ACC112 (cell line): ENCODE results near the gene ACTL10.

ENCODE experiments used
- H2AFZ ChIP-seq: fragments of 200-600 bp; sonication (generic); one replicate; pipeline ENCODE4 v1.6.0; 2017; ENCODE audit warnings: antibody characterized with exemption, low read length; ENCODE audit not compliant: unreplicated experiment
- H3K27ac ChIP-seq: fragments of 200-600 bp; sonication (generic); 2 replicates; pipeline ENCODE4 v1.5.1; 2014; ENCODE audit warnings: low read depth, mild to moderate bottlenecking, antibody characterized with exemption, low read length, moderate library complexity
- H3K27me3 ChIP-seq: fragments of 200-600 bp; sonication (generic); 2 replicates; pipeline ENCODE4 v1.6.1; 2014; ENCODE audit warnings: mild to moderate bottlenecking, antibody characterized with exemption, low read length, moderate library complexity, mixed read lengths; ENCODE audit not compliant: insufficient read depth
- H3K36me3 ChIP-seq: fragments of 200-600 bp; sonication (generic); 2 replicates; pipeline ENCODE4 v1.6.1; 2016; ENCODE audit warnings: mild to moderate bottlenecking, antibody characterized with exemption, low read length, moderate library complexity, mixed read lengths; ENCODE audit not compliant: insufficient read depth
- H3K4me1 ChIP-seq: fragments of 200-600 bp; sonication (generic); one replicate; pipeline ENCODE4 v1.6.1; 2016; ENCODE audit warnings: low read length, mixed read lengths; ENCODE audit not compliant: insufficient read depth, unreplicated experiment, control insufficient read depth
- H3K4me3 ChIP-seq: fragments of 200-600 bp; sonication (generic); 2 replicates; pipeline ENCODE4 v1.5.1; 2014; ENCODE audit warnings: mild to moderate bottlenecking, low read depth, low read length
- H3K79me2 ChIP-seq: fragments of 200-600 bp; sonication (generic); one replicate; pipeline ENCODE4 v1.6.0; 2016; ENCODE audit warnings: low read length; ENCODE audit not compliant: control insufficient read depth, unreplicated experiment, insufficient read depth

The ACTL10 gene

GRCh38 chr20:33656783-33657703, 9.7 kb upstream of the ACTL10 start:
- no peak overlapping the region for H3K4me3 ChIP-seq
- H3K27me3 ChIP-seq: no peaks in the 10 kb centered on the region
- no peaks in the 10 kb centered on the region for H3K4me1 ChIP-seq
- no peaks in the 10 kb centered on the region for H3K36me3 ChIP-seq
- no peaks in the 10 kb centered on the region for H3K79me2 ChIP-seq
- no peak overlapping the region for H3K27ac ChIP-seq
- H2AFZ ChIP-seq: no peak overlapping the region

- Histone ChIP-seq H3K36me3 (no peaks in the 10 kb centered on the region), H3K4me3 (no peak overlapping the region), H3K27me3 (no peaks in the 10 kb centered on the region), H3K4me1 (peaks cover under 1% of the 10 kb centered on the region), H2AFZ (no peak overlapping the region), H3K27ac (no peak overlapping the region), H3K79me2 (no peaks in the 10 kb centered on the region)
Measured at GRCh38 chr20:33657704-33658095, 9.0 kb upstream of the ACTL10 start.

- Histone ChIP-seq H3K4me1 (peaks cover 4% of the 10 kb centered on the region), H3K27me3 (no peaks in the 10 kb centered on the region), H2AFZ (no peak overlapping the region), H3K4me3 (no peak overlapping the region), H3K36me3 (no peaks in the 10 kb centered on the region), H3K27ac (no peak overlapping the region), H3K79me2 (no peaks in the 10 kb centered on the region)
Measured at GRCh38 chr20:33658510-33658909, 8.2 kb upstream of the ACTL10 start.

- H3K4me1 ChIP-seq: peaks cover 6% of the 10 kb centered on the region
- H3K4me3 ChIP-seq: no peak overlapping the region
- no peaks in the 10 kb centered on the region for H3K79me2 ChIP-seq
- no peaks in the 10 kb centered on the region for H3K27me3 ChIP-seq
- H3K36me3 ChIP-seq: no peaks in the 10 kb centered on the region
- H2AFZ ChIP-seq: no peak overlapping the region
- no peak overlapping the region for H3K27ac ChIP-seq
Measured at GRCh38 chr20:33658929-33659328, 7.8 kb upstream of the ACTL10 start.

DNA sequence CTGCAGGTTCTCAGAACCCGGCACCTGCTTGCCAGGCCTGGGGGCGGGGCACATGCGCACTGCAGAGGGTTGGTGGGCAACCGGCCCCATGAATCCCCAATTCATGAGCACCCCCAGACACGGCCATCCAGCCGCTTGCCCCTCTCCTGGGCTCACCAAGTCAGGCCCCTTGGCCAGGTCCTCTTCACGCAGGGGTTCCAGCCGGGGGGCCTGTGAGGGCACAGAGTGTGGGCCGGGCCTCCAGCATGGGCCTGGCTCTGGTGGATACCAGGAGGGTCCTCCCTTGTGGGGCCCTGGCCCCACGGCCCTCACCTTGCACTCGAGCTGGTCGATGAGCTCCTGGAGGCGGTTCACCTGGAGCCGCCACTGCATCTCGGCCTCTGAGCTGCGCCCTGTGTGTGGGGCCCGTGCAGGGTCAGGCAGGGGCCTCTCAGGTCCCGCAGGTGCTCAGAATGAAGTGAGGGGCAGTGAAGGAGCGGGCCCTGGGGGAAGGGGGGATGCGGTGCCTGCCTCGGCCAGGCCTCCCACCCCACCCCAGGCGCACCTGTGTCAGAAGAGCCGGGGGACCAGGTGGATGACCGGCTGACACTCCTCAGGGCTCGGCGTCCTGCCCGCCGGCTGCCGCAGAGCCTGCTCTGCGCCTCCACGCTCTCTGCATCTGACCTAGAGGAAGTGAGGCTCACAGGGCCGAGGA, 7.3 kb upstream of the ACTL10 start:
- no peak overlapping the region for H3K27ac ChIP-seq

GRCh38 chr20:33660035-33660684, 6.6 kb upstream of the ACTL10 start:
- H3K79me2 ChIP-seq: no peaks in the 10 kb centered on the region
- no peak overlapping the region for H3K27ac ChIP-seq
- no peak overlapping the region for H3K4me3 ChIP-seq
- no peak overlapping the region for H2AFZ ChIP-seq
- no peaks in the 10 kb centered on the region for H3K36me3 ChIP-seq
- H3K27me3 ChIP-seq: no peaks in the 10 kb centered on the region
- peaks cover 12% of the 10 kb centered on the region for H3K4me1 ChIP-seq

More for the DNA sequence above, 7.3 kb upstream of the ACTL10 start:
- H2AFZ ChIP-seq: no peak overlapping the region
- H3K27me3 ChIP-seq: no peaks in the 10 kb centered on the region
- H3K4me1 ChIP-seq: peaks cover 12% of the 10 kb centered on the region
- H3K4me3 ChIP-seq: no peak overlapping the region
- no peaks in the 10 kb centered on the region for H3K79me2 ChIP-seq
- no peaks in the 10 kb centered on the region for H3K36me3 ChIP-seq

DNA sequence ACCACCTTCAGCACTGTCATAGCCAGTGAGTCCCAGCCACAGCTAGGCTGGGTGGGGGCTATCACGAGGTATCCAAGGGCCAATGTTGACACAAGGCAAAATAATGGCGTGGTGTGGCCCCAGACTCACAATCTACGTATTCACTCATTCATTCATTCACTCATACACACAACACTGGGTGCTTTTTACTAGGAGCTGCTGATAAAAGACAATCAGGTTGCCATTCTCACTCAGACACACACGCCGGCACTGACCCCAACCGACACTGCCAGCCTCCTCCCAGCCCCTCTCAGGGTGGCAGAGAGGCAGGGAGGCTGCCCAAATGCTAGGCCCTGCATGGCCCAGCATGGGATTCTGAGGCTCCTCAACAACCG, 6.1 kb upstream of the ACTL10 start:
- H3K27ac ChIP-seq: no peak overlapping the region
- H3K4me3 ChIP-seq: no peak overlapping the region
- H3K4me1 ChIP-seq: peaks cover 12% of the 10 kb centered on the region
- H3K36me3 ChIP-seq: no peaks in the 10 kb centered on the region
- no peak overlapping the region for H2AFZ ChIP-seq
- H3K79me2 ChIP-seq: no peaks in the 10 kb centered on the region
- no peaks in the 10 kb centered on the region for H3K27me3 ChIP-seq

GRCh38 chr20:33662172-33662571, 4.6 kb upstream of the ACTL10 start, which contains the start of gene C20orf144:
Gene C20orf144 (plus strand): TSS chr20:33662327. CDS start chr20:33662346, 19 bp downstream.
- Histone ChIP-seq H3K27me3 (no peaks in the 10 kb centered on the region), H2AFZ (peak within 1 kb of the TSS; percentile 63), H3K4me1 (peaks cover 18% of the 10 kb centered on the region), H3K36me3 (no peaks in the 10 kb centered on the region), H3K4me3 (peak within 1 kb of the TSS; percentile 93), H3K79me2 (no peaks in the 10 kb centered on the region), H3K27ac (peak within 1 kb of the TSS; percentile 63; the same call in 1 of the 2 replicates)

GRCh38 chr20:33663161-33664084, 3.3 kb upstream of the ACTL10 start:
- no peaks in the 10 kb centered on the region for H3K27me3 ChIP-seq
- peaks cover 22% of the 10 kb centered on the region for H3K4me1 ChIP-seq
- H3K79me2 ChIP-seq: no peaks in the 10 kb centered on the region
- no peaks in the 10 kb centered on the region for H3K36me3 ChIP-seq
- peak overlapping the region; percentile 63 for H2AFZ ChIP-seq
- H3K27ac ChIP-seq: peak overlapping the region; percentile 63
- H3K4me3 ChIP-seq: peak overlapping the region; percentile 93
